PC-9 (cell line): ENCODE data around the gene PLCH2. TPM values are rescaled to one million over a fixed set of nuclear protein-coding genes. Genes with fewer than 3 reads are reported as not detected.

ENCODE experiments used
- BruUV-seq: library from RNA; stranded (reverse); fragments of 400-500 nt; replicated peaks from 2 replicates; lab custom pipeline; 2021; lab: Mats Ljungman, UMichigan
- CTCF ChIA-PET: fragments of 300-600 bp; sonication (Branson Sonifier 250); formaldehyde crosslinking; loops from one replicate; lab custom pipeline; 2022; ENCODE audit warnings: antibody characterized with exemption; lab: Charles Lee
- POLR2A ChIA-PET: fragments of 300-600 bp; sonication (Branson Sonifier 250); formaldehyde crosslinking; loops from one replicate; lab custom pipeline; 2022; ENCODE audit warnings: antibody characterized with exemption; ENCODE audit not compliant: unreplicated experiment; lab: Charles Lee
- DNase-seq, 2 experiments: peaks; one replicate each; pipeline versions ENCODE4 v3.0.0 to v3.0.0-alpha.2; 2015 to 2022; ENCODE audit warnings: mixed read lengths in 1 of 2
- H2AFZ ChIP-seq: fragments of 200-600 bp; sonication (generic); 2 replicates; pipeline ENCODE4 v1.8.1; 2017; ENCODE audit warnings: antibody characterized with exemption
- H3F3A ChIP-seq: fragments of 200-600 bp; sonication (generic); 2 replicates; pipeline ENCODE4 v1.8.1; 2017; ENCODE audit warnings: antibody characterized with exemption, mild to moderate bottlenecking, low read depth; ENCODE audit not compliant: insufficient read depth
- H3K27ac ChIP-seq: fragments of 200-600 bp; sonication (generic); 2 replicates; pipeline ENCODE4 v1.6.1; 2016; ENCODE audit warnings: mixed run types
- H3K27me3 ChIP-seq: fragments of 200-600 bp; sonication (generic); 2 replicates; pipeline ENCODE4 v1.6.1; 2016; ENCODE audit warnings: low read depth, mixed run types; ENCODE audit not compliant: insufficient read depth
- H3K36me3 ChIP-seq: fragments of 200-600 bp; sonication (generic); 2 replicates; pipeline ENCODE4 v1.6.1; 2016; ENCODE audit warnings: low read depth, mixed run types
- H3K4me1 ChIP-seq: fragments of 200-600 bp; sonication (generic); replicated peaks from 2 replicates; pipeline ENCODE4 v1.6.1; 2016; ENCODE audit warnings: mixed run types; ENCODE audit not compliant: insufficient read depth
- H3K4me2 ChIP-seq: fragments of 200-600 bp; sonication (generic); 2 replicates; pipeline ENCODE4 v1.6.1; 2017; ENCODE audit warnings: mixed run types
- H3K4me3 ChIP-seq: fragments of 200-600 bp; sonication (generic); 2 replicates; pipeline ENCODE4 v1.6.1; 2016; ENCODE audit warnings: mixed run types
- H3K79me2 ChIP-seq: fragments of 200-600 bp; sonication (generic); 2 replicates; pipeline ENCODE4 v1.6.1; 2017; ENCODE audit warnings: low read depth, mixed run types
- H3K9me2 ChIP-seq: fragments of 200-600 bp; sonication (generic); 2 replicates; pipeline ENCODE4 v1.8.1; 2017; ENCODE audit warnings: mild to moderate bottlenecking; ENCODE audit not compliant: insufficient read depth
- H3K9me3 ChIP-seq: fragments of 200-600 bp; sonication (generic); 2 replicates; pipeline ENCODE4 v1.8.1; 2016; ENCODE audit warnings: low read depth; ENCODE audit not compliant: insufficient read depth
- H4K20me1 ChIP-seq: fragments of 200-600 bp; sonication (generic); 2 replicates; pipeline ENCODE4 v1.8.1; 2017; ENCODE audit not compliant: insufficient read depth
- CTCF ChIP-seq: fragments of 200-600 bp; sonication (generic); conservative IDR thresholded peaks from 2 replicates; pipeline ENCODE4 v1.6.1; 2017; ENCODE audit warnings: mixed run types, antibody characterized with exemption, mild to moderate bottlenecking, moderate library complexity
- EZH2 ChIP-seq: fragments of 200-600 bp; sonication (generic); IDR thresholded peaks from 2 replicates; pipeline ENCODE4 v1.8.0; 2017; ENCODE audit warnings: antibody characterized with exemption, low read depth
- intact Hi-C: fragments of 100-400 bp; cut with micrococcal nuclease; formaldehyde crosslinking; loops from one replicate; pipeline ENCODE4 v1.10.0; 2022; ENCODE audit not compliant: unreplicated experiment
- total RNA-seq: library from RNA; stranded (reverse); gene quantifications from 2 replicates; pipeline ENCODE4 v1.2.3, GENCODE V29; 2021

Gene PLCH2
- total RNA-seq, 1 experiment from 2014 or later = 0.98 TPM

- no peaks in the 10 kb centered on the region for H3K36me3 ChIP-seq
- no peaks in the 10 kb centered on the region for H4K20me1 ChIP-seq
- no peaks in the 10 kb centered on the region for H3K9me2 ChIP-seq
- H3K27me3 ChIP-seq = peaks cover 45% of the 10 kb centered on the region
- no peak for TF ChIP-seq CTCF
- no peak for TF ChIP-seq EZH2
- DNase-seq = no peak
- H3K9me3 ChIP-seq = no peaks in the 10 kb centered on the region
- H3K79me2 ChIP-seq = no peaks in the 10 kb centered on the region
- intact Hi-C loops = no loop called here
- CTCF ChIA-PET = no interaction called here
- H3K4me1 ChIP-seq = peaks cover 14% of the 10 kb centered on the region
- H3K4me3 ChIP-seq = no peak overlapping the region
- H3K4me2 ChIP-seq = no peak overlapping the region
- H2AFZ ChIP-seq = no peak overlapping the region
- POLR2A ChIA-PET = no interaction called here
- no peak overlapping the region for H3K27ac ChIP-seq
- H3F3A ChIP-seq = no peaks in the 10 kb centered on the region
- BruUV-seq = no TSS peak
Observed at GRCh38 chr1:2492091-2492490, 16.0 kb downstream of the PLCH2 start.

GRCh38 chr1:2493218-2493617 is 17.1 kb downstream of the PLCH2 start:
- H3K9me2 ChIP-seq = no peaks in the 10 kb centered on the region
- no peaks in the 10 kb centered on the region for H3K9me3 ChIP-seq
- no peaks in the 10 kb centered on the region for H4K20me1 ChIP-seq
- no TSS peak for BruUV-seq
- H3F3A ChIP-seq = no peaks in the 10 kb centered on the region
- TF ChIP-seq CTCF (no peak), EZH2 (no peak)
- H3K36me3 ChIP-seq = no peaks in the 10 kb centered on the region
- DNase-seq = no peak
- no peak overlapping the region for H2AFZ ChIP-seq
- peaks cover 14% of the 10 kb centered on the region for H3K4me1 ChIP-seq
- H3K4me3 ChIP-seq = no peak overlapping the region
- no peak overlapping the region for H3K4me2 ChIP-seq
- H3K27me3 ChIP-seq = peaks cover 45% of the 10 kb centered on the region
- H3K27ac ChIP-seq = no peak overlapping the region
- H3K79me2 ChIP-seq = no peaks in the 10 kb centered on the region
- intact Hi-C loops = no loop called here
- POLR2A ChIA-PET = no interaction called here
- CTCF ChIA-PET = no interaction called here

GRCh38 chr1:2493691-2494322 is 17.7 kb downstream of the PLCH2 start:
- Histone ChIP-seq H3K79me2 (no peaks in the 10 kb centered on the region), H3K4me1 (peaks cover 14% of the 10 kb centered on the region), H2AFZ (no peak overlapping the region), H3F3A (no peaks in the 10 kb centered on the region), H3K36me3 (no peaks in the 10 kb centered on the region), H3K4me2 (peak overlapping the region; percentile 26; the same call in 1 of the 2 replicates), H4K20me1 (no peaks in the 10 kb centered on the region), H3K9me3 (no peaks in the 10 kb centered on the region), H3K27me3 (peaks cover 42% of the 10 kb centered on the region), H3K9me2 (no peaks in the 10 kb centered on the region), H3K27ac (no peak overlapping the region), H3K4me3 (no peak overlapping the region)
- no TSS peak for BruUV-seq
- ChIA-PET POLR2A (no interaction called here), CTCF (no interaction called here)
- no peak for TF ChIP-seq EZH2
- no peak for TF ChIP-seq CTCF
- intact Hi-C loops = no loop called here
- DNase-seq = no peak
